RKO (cell line): ENCODE data around the gene PLXDC1.
"Not testable (repeated sequence)": the region's sequence is repeated elsewhere in the genome, so short reads cannot be mapped to it uniquely, and the experiment has no call there.

ENCODE experiments used
- DNase-seq: peaks from one replicate; pipeline ENCODE4 v3.0.0-alpha.2; 2016; ENCODE audit warnings: low spot score

The PLXDC1 gene

GRCh38 chr17:39181303-39181702, 29.9 kb upstream of the PLXDC1 start:
- DNase-seq, result no peak

DNA sequence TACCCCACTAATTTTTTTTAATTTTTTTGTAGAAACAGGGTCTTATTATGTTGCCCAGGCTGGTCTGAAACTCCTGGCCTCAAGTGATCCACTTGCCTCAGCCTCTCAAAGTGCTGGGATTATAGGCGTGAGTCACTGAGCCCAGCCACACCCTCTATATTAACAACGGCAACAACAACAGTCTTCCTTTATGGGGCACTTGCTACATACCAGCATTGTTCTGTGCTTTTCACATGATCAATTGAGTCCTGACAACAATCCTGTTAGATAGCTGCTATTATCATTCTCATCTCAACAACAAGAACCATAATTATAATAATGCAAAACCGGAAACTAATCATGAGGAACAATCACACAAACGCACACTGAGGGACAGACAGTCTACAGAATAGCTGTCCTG, 27.1 kb upstream of the PLXDC1 start:
- DNase-seq, result no peak

DNA sequence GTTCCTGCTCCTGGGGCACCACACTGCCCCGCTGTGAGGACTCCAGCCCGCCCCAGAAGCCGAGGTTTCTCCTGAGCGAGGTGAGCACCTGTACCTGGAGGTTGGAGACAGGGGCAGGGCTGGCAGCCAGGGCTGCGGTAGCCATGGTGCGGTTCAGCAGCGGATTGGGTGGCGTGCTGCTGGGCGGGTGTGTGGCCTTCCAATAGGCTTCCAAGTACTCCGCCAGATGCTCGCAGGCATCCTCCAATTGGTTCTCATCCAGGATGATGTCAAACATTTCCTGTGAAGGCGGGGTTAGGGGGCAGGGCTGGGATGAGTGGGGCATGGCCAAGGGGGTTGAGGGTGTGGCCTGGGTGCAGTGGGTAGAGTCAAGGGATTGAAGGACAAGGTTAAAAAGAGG, 25.8 kb upstream of the PLXDC1 start:
- DNase-seq, result no peak

DNA sequence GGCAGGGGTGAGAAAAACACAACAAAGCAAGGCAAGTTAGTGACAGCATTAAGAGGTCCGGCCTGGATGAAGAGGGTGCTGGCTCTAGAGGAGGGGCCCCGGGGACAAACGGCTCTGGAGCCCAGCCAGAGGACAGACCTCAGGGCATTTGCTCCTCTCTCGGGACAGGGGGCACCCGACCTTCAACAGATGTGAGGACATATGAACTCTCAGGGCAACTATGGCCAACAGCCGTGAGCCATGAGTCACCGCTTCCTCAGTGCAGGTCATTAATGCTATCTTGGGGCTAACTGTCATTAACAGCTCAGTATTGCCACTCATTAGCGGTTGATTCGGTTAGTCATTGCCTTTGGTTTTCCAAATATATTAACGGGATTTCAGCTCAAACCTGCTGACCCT, 24.3 kb upstream of the PLXDC1 start:
- DNase-seq, result peak; percentile 73

DNA sequence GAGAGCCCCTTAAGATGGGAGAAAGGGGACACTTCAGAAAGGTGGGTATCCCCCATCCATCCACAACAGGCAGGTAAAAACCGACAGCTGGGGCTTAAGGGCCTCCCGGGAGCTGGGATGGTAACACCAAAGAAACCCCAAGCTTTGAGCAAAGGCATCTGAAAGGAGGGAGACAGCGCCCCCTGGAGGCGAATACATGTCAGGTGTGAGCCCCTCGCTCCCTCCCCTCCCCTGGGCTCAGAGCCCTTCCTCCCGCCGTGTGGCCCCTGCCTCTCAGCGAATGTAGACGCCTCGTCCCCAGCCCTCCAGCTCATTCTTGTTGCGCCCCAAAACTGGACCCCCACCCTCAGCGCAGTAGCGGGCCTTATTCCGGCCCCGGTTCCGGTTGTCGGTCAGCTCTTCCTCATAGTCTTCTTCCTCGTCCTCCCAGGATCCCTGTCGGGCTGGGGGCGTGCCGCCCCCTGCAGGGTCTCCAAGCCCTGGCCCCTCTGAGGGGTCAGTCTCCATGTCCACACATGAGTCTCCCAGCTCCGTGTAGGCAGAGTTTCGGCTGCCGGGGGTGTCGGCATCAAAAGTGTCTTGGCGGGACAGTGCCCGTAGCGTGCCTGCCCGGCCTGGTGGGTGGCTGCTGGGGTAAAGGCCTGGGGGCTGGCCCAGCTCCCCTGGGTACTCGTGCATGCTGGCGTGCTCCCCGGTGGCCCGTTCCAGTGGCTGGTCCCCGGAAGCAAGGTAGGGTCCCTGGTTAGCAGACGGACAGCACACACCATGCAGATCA, 23.7 kb upstream of the PLXDC1 start:
- DNase-seq, result peak; percentile 51

DNA sequence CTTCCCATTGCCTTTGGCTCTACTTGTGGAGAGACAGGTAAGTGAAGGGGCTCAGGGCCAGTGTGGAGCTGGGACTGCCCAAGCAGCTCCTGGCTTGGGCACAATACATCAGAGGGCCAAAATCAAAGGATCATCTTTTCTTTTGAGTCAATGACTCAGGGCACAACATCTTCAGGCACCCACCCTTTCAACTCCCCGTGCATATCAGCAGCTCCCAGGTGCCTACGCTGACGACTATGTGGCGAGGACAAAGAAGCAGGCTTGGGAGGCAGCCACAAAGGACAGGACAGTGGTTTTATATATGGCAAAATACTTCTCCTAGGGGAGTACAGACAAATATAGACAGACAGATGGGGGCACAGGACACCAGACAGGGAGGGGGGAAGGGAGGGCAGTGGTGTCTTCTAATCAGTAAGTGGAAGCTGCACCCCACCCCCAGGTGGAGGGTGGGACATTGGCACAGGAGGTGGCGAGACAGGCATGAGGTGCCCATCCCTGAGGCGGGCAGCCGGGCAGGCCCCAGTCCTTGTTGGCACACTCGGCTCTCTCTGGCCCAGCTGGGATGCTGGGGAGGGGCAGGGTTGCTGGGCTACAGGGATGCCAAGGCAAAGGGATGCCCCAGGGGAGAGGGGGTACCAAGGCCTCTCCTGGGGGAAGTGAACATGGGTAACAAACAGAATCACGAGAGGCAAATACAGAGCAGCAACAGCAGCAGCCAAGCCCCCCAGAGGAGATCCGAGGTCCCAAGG, 22.3 kb upstream of the PLXDC1 start:
- DNase-seq, result no peak

- DNase-seq, result no peak
Observed at GRCh38 chr17:39173080-39173479, 21.6 kb upstream of the PLXDC1 start.

DNA sequence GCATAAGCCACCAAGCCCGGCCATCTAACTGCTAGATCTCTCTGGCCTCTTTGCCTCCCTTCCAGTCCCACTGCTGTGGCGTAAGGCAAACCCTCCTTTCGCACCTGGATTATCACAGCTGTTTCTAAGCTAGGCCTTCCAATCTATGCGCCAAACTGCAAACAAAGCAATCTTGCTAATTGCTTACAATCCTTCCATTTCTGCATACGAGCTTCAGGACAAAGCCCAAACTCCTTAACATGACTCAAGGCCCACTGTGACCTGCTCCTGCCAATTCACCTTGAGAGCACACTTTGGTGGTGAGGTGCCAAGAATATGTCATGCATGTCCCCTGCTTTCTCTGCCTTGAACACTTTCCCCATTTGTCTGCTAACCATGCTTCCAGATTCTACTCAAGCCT, 20.5 kb upstream of the PLXDC1 start:
- no peak for DNase-seq

GRCh38 chr17:39170558-39170957, 19.1 kb upstream of the PLXDC1 start:
- no peak for DNase-seq

DNA sequence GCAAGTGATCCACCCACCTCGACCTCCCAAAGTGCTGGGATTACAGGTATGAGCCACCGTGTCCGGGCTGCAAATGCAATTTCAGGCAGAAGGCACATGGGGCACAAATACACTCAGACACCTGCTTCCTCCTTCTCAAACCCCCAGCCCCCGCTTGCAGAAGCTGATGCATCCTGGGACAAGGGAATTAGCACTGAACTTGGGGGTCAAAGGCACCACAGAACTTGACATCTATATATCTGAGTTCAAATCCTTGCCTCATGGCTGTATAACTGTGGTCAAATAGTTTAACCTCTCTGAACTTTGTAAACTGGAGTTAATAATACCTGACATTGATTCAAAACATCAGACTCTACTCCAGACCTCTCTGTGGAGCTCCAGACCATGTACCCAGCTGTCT, 18.7 kb upstream of the PLXDC1 start:
- DNase-seq, result no peak

- no peak for DNase-seq
Observed at GRCh38 chr17:39169518-39169917, 18.1 kb upstream of the PLXDC1 start.

DNA sequence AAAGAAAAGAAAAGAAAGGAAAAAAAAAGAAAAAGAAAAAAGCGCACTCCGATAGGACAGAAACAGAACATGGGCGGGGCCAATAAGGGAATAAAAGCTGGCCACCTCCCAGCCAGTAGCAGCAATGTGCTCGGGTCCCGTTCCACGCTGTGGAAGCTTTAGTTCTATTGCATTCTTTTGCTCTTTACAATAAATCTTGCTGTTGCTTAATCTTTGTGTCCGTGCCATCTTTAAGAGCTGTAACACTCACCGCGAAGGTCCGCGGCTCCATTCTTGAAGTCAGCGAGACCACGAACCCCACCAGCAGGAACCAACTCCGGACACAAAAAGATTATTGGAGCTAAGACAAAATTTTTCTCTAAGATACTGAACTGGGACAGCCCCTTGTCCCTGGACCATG, 17.7 kb upstream of the PLXDC1 start:
- DNase-seq, result no peak

DNA sequence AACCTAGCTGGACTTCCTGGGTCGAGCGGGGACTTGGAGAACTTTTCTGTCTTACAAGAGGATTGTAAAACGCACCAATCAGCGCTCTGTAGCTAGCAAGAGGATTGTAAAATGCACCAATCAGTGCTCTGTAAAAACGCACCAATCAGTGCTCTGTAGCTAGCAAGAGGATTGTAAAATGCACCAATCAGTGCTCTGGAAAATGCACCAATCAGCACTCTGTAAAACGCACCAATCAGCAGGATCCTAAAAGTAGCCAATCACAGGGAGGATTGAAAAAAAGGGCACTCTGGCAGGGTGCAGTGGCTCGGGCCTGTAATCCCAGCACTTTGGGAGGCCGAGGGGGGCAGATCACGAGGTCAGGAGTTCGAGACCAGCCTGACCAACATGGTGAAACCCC, 17.1 kb upstream of the PLXDC1 start:
- not testable (repeated sequence) for DNase-seq

DNA sequence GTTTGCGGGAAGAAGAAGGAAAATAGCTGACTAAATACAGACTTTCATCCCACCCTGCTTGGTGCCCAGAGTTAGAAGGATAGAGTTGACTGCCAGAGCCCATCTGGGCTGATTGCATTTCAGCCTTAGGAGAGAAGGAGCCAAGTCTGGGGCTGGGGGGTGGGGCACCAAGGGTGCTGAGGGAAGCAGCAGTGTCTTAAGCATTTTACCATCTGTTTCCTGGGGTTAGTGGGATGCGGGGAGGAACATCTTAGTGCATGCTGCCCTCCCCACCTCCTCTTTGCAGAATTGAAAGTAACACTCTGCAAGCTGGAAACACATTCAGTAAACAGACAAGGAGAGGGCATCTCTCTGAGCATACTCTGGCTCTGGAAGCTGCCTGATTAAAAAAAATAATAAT, 16.0 kb upstream of the PLXDC1 start:
- DNase-seq, result no peak

GRCh38 chr17:39166437-39167335, 15.2 kb upstream of the PLXDC1 start:
- no peak for DNase-seq

GRCh38 chr17:39165841-39166349, 14.5 kb upstream of the PLXDC1 start, which contains the start of gene ARL5C:
Gene ARL5C (minus strand): TSS chr17:39166161. CDS start chr17:39165760, 401 bp downstream.
- no peak for DNase-seq

DNA sequence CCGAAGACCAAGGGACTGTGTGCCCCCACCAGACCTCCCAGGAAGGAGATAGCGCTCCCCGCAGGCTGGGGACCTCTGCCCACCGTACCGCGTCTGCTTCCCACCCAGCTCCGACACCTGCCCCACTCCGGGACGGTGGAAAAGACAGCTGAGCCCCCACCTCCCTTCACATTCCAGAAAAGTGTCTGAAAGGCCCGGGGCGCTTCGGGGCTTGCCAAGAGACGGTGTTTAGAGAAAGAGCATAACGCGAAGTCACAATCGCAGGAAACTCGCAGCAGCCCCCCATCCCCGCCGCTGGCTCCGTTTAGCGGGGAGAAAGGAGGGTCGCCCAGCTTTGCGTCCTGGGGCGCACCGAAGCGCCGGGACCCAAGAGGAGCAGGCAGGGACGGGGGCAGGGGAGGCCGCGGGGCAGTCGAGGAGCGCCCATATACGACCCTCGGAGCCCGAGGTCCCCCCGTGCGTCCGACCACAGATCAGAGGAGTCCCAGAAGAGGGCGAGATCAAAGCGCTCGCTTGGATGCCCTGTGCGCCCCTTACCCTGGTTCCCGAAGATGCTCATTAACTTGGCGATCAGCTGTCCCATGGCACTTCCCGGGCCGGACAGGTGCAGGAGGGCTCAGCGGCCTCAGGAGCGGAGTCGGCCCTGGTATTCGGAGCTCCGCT, 13.9 kb upstream of the PLXDC1 start:
- no peak for DNase-seq

- DNase-seq, result peak; percentile 75
Observed at GRCh38 chr17:39164675-39165143, 13.3 kb upstream of the PLXDC1 start.

DNA sequence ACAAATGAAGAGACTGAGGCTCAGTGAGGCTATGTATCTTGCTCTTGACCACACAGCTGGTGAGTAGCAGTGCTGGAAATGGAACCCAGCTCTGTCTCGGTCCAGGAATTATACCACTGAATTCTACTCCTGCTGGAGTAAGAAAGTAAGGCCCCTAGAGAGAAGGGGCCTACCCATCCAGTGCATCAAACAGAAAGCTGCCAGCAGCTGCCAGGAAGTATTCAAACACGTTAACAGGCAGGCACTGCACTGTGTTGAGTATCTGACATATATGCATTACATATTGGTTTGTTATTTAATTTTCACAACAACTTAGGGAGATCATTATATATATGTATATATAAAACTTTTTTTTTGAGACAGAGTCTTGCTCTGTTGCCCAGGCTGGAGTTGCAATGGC, 10.5 kb upstream of the PLXDC1 start:
- DNase-seq, result no peak

DNA sequence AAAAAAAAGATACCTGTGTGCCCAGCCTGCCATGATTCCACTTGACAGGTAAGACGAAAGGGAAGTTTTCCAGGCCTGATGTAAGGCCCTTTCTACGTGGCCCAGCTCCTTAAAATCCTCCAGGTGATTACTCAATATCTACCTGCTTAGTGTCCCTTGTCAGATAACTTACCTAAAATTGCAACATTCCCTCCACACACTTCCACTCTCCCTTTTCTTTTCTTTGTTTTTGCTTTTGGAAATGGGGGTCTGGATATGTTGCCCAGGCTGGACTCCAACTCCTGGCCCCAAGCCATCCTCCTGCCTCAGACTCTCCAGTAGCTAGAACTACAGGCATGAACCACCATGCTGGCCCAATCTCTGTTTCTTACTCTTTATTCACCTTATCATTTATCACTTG, 7.2 kb upstream of the PLXDC1 start:
- DNase-seq, result no peak

DNA sequence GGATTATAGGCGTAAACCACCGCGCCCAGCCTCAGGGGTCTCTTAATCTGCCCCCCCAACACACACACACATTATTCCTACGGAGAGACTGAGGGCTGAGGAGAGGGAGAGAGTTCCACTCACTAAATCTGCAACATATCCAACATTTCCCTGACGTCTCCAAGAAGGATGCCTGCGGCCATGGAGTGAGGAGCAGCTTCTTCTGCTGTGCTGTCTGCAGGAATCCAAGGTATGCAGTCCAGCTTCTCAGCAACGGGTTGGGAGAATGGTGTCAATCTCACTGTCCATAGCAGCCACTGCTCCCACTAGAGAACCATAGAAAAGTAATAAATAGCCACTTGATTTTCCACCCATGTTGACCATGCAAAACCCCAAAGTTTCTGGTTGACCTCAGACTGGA, 5.1 kb upstream of the PLXDC1 start:
- no peak for DNase-seq

DNA sequence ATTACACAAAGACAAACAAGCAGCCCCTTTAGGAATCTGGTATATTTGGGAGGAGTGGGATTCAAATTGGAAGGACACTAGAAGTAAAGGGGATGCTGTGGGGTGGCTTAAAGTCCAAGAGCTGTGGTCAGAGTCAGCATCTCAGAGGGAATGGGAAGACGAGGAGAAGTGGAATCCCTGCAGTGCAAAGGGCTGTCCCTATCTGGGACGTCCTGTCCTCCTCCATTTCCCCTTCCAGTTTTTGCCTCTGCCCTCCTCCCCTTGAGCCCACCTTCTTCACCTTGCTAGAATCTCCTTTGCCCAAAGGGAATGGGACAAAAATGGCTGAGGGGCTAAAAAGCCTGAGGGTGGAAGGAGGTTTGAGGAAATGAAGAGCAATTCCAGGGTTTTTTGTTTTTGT, 4.2 kb upstream of the PLXDC1 start:
- no peak for DNase-seq
